HL-60 (cell line): ENCODE measurements around the gene NOS3.

Source experiments
- DNase-seq, 2 experiments: peaks; one replicate each; pipeline ENCODE4 v3.0.0-alpha.2; 2010 to 2020; ENCODE audit warnings: low read depth in 1 of 2, low spot score in 1 of 2
- H3K27ac ChIP-seq: fragments of 250-450 bp; sonication (Bioruptor Pico); replicated peaks from 2 replicates; pipeline ENCODE4 v1.5.1; 2020; ENCODE audit warnings: mild to moderate bottlenecking, moderate library complexity
- H3K27me3 ChIP-seq: fragments of 250-450 bp; sonication (Bioruptor Pico); 2 replicates; pipeline ENCODE4 v1.5.1; 2021; ENCODE audit warnings: mild to moderate bottlenecking, moderate library complexity; ENCODE audit not compliant: insufficient read depth, poor library complexity, severe bottlenecking
- H3K4me3 ChIP-seq: replicated peaks from 2 replicates; pipeline ENCODE4 v1.5.1; 2011; ENCODE audit warnings: mild to moderate bottlenecking, control low read depth, low read length; ENCODE audit not compliant: insufficient read depth
- GABPA ChIP-seq: IDR thresholded peaks from 2 replicates; pipeline ENCODE4 v1.6.1; 2012; ENCODE audit warnings: low read depth
- POLR2AphosphoS5 ChIP-seq: IDR thresholded peaks from 2 replicates; pipeline ENCODE4 v1.6.1; 2012; ENCODE audit warnings: low read depth
- SPI1 ChIP-seq: IDR thresholded peaks from 2 replicates; pipeline ENCODE4 v1.6.1; 2012; ENCODE audit warnings: low read depth, mild to moderate bottlenecking, borderline replicate concordance
- TF ChIP-seq, protein P1 (sequence below): IDR thresholded peaks from 2 replicates; pipeline ENCODE4 v1.6.1; 2012; ENCODE audit warnings: low read depth; ENCODE audit not compliant: insufficient replicate concordance
- TF ChIP-seq, protein P2 (sequence below): IDR thresholded peaks from one replicate; pipeline ENCODE4 v1.5.1; 2011; ENCODE audit warnings: low read length, control low read depth, inconsistent platforms; ENCODE audit not compliant: insufficient read depth

NOS3 gene

GRCh38 chr7:151045967-151046366 is 55.1 kb downstream of the NOS3 start:
- H3K27me3 ChIP-seq = no peaks in the 10 kb centered on the region
- no peak for TF ChIP-seq POLR2AphosphoS5
- no peak for TF ChIP-seq SPI1
- TF ChIP-seq GABPA = no peak
- TF ChIP-seq, protein P1, sequence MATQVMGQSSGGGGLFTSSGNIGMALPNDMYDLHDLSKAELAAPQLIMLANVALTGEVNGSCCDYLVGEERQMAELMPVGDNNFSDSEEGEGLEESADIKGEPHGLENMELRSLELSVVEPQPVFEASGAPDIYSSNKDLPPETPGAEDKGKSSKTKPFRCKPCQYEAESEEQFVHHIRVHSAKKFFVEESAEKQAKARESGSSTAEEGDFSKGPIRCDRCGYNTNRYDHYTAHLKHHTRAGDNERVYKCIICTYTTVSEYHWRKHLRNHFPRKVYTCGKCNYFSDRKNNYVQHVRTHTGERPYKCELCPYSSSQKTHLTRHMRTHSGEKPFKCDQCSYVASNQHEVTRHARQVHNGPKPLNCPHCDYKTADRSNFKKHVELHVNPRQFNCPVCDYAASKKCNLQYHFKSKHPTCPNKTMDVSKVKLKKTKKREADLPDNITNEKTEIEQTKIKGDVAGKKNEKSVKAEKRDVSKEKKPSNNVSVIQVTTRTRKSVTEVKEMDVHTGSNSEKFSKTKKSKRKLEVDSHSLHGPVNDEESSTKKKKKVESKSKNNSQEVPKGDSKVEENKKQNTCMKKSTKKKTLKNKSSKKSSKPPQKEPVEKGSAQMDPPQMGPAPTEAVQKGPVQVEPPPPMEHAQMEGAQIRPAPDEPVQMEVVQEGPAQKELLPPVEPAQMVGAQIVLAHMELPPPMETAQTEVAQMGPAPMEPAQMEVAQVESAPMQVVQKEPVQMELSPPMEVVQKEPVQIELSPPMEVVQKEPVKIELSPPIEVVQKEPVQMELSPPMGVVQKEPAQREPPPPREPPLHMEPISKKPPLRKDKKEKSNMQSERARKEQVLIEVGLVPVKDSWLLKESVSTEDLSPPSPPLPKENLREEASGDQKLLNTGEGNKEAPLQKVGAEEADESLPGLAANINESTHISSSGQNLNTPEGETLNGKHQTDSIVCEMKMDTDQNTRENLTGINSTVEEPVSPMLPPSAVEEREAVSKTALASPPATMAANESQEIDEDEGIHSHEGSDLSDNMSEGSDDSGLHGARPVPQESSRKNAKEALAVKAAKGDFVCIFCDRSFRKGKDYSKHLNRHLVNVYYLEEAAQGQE = no peak
- TF ChIP-seq, protein P2, sequence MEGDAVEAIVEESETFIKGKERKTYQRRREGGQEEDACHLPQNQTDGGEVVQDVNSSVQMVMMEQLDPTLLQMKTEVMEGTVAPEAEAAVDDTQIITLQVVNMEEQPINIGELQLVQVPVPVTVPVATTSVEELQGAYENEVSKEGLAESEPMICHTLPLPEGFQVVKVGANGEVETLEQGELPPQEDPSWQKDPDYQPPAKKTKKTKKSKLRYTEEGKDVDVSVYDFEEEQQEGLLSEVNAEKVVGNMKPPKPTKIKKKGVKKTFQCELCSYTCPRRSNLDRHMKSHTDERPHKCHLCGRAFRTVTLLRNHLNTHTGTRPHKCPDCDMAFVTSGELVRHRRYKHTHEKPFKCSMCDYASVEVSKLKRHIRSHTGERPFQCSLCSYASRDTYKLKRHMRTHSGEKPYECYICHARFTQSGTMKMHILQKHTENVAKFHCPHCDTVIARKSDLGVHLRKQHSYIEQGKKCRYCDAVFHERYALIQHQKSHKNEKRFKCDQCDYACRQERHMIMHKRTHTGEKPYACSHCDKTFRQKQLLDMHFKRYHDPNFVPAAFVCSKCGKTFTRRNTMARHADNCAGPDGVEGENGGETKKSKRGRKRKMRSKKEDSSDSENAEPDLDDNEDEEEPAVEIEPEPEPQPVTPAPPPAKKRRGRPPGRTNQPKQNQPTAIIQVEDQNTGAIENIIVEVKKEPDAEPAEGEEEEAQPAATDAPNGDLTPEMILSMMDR = no peak
- no peak overlapping the region for H3K27ac ChIP-seq
- no peak for DNase-seq
- no peak overlapping the region for H3K4me3 ChIP-seq

- TF ChIP-seq, protein P1 = no peak
- TF ChIP-seq POLR2AphosphoS5 (no peak), GABPA (no peak)
- no peak for DNase-seq
- Histone ChIP-seq H3K27me3 (no peaks in the 10 kb centered on the region), H3K27ac (no peak overlapping the region), H3K4me3 (no peak overlapping the region)
Measured at GRCh38 chr7:151046603-151047573, 56.1 kb downstream of the NOS3 start.

GRCh38 chr7:151047976-151048815 is 57.4 kb downstream of the NOS3 start, which contains the start of gene ASIC3:
ASIC3 (plus strand) TSS chr7:151048531; CDS start chr7:151048886, 355 bp downstream.
- Histone ChIP-seq H3K27ac (no peak within 1 kb of the TSS), H3K4me3 (no peak within 1 kb of the TSS), H3K27me3 (no peaks in the 10 kb centered on the region)
- TF ChIP-seq, protein P1 = no peak
- no peak for TF ChIP-seq GABPA
- no peak for TF ChIP-seq SPI1
- TF ChIP-seq, protein P2 = no peak
- TF ChIP-seq POLR2AphosphoS5 = no peak
- DNase-seq = no peak
